ENCODE measurements around the gene PRICKLE2.

DNA sequence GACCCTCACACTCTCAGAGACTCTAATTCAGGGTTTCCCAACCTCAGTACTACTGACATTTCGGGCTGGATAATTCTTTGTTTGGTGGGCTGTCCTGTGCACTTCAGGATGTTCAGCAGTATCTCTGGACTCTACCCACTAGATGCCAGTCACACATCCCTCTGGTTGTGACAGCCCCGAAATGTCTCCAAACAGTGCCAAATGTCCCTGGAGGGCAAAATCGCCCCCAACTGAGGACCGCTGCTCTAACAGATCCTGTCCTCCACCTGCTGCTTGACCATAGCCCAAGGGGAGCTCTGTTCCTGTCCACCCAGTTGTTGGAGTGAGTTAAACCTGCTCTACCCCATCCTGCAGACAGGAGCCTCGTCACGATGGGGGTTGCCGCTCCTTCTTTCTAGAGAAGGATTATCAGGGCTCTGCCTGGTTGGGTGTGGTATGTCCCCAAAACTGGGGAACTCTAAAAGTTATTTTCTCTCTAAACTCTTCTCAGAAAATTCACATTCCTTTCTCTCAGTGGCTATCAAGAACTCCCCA is 116.4 kb downstream of the PRICKLE2 start:
- TF ChIP-seq, protein P1, sequence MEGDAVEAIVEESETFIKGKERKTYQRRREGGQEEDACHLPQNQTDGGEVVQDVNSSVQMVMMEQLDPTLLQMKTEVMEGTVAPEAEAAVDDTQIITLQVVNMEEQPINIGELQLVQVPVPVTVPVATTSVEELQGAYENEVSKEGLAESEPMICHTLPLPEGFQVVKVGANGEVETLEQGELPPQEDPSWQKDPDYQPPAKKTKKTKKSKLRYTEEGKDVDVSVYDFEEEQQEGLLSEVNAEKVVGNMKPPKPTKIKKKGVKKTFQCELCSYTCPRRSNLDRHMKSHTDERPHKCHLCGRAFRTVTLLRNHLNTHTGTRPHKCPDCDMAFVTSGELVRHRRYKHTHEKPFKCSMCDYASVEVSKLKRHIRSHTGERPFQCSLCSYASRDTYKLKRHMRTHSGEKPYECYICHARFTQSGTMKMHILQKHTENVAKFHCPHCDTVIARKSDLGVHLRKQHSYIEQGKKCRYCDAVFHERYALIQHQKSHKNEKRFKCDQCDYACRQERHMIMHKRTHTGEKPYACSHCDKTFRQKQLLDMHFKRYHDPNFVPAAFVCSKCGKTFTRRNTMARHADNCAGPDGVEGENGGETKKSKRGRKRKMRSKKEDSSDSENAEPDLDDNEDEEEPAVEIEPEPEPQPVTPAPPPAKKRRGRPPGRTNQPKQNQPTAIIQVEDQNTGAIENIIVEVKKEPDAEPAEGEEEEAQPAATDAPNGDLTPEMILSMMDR (IDR thresholded peaks at IDR 0.05) = no peak
- TF ChIP-seq POLR2A (IDR thresholded peaks at IDR 0.05) = no peak

All from body of pancreas (tissue), 4 donors.